HG03060 (cell line): ENCODE measurements around the gene ANKK1.

Experiments used
- ATAC-seq: cut with Tn5 transposase; IDR thresholded peaks from one replicate; pipeline ENCODE4 v1.9.1; 2021; ENCODE audit warnings: low read depth, moderate number of reproducible peaks; ENCODE audit not compliant: unreplicated experiment

Gene ANKK1

GRCh38 chr11:113448316-113448677, 60.7 kb downstream of the ANKK1 start:
- ATAC-seq, result no peak

- ATAC-seq, result no peak
These were observed 62.2 kb downstream of the ANKK1 start for GRCh38 chr11:113449743-113450142.
